ENCODE results near the gene PATJ. TPM values are rescaled to one million over a fixed set of nuclear protein-coding genes. Genes with fewer than 3 reads are reported as not detected.
"Not testable (repeated sequence)": the region's sequence is repeated elsewhere in the genome, so short reads cannot be mapped to it uniquely, and the experiment has no call there.

Gene PATJ
- total RNA-seq, 2 donors from 2014 or later: 47.8 to 64.5 TPM

DNA sequence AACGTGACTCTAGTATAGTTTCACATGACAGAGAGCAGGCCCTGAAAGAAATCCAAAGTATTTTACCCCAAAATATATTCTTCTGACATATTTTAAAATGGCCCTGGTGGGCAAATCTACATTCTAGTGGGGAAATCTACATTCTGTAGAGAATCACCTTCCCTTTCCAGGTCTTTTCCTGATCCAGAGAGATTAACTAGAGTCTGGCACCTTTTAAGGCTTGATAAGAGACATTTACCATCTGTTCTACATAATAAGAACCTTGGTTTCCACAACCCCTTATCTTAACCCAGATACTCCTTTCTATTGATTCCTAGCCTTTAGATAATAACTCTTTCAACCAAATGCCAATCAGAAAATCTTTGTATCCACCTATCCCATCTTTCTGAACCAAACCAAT is 435.3 kb downstream of the PATJ start:
- no peaks in the 10 kb centered on the region for H3K9me3 ChIP-seq
- no peak for TF ChIP-seq CTCF (IDR thresholded peaks at IDR 0.05)
- H3K4me1 ChIP-seq (ENCODE audit: control insufficient read depth in 1 of 2, low read depth in 2 of 2): no peaks in the 10 kb centered on the region
- DNase-seq (ENCODE audit: low spot score) (no peak), ATAC-seq (ENCODE audit: insufficient number of reproducible peaks, low FRiP score, low read depth) (no peak)
- H3K27ac ChIP-seq: no peak overlapping the region
- H3K4me3 ChIP-seq: no peak overlapping the region
- H3K36me3 ChIP-seq: no peaks in the 10 kb centered on the region
- H3K27me3 ChIP-seq (replicated peaks; ENCODE audit: insufficient read depth): no peaks in the 10 kb centered on the region

DNA sequence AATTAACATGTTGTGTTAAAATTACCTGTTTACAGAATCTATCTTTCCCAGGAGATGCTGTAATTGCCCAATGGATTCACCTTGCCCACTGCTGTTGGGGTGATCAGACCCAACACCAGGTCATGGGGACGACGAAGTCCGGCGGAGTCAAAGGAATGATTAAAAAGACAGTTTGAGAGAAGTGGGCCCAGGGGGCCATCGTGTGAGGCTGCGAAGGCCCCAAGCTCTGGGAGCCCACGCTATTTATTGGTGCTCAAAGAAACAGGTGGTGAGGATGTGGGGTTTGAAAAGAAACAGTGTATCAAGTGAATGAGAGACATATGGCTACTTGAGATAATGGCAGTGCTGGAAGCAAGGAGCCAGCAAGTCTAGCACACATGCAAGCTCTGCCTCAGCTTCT is 436.1 kb downstream of the PATJ start:
- H3K27me3 ChIP-seq (replicated peaks; ENCODE audit: insufficient read depth): no peaks in the 10 kb centered on the region
- H3K4me3 ChIP-seq: no peak overlapping the region
- H3K27ac ChIP-seq: no peak overlapping the region
- H3K9me3 ChIP-seq: no peaks in the 10 kb centered on the region
- H3K4me1 ChIP-seq (ENCODE audit: control insufficient read depth in 1 of 2, low read depth in 2 of 2): no peaks in the 10 kb centered on the region
- no peaks in the 10 kb centered on the region for H3K36me3 ChIP-seq
- DNase-seq (ENCODE audit: low spot score) (no peak), ATAC-seq (ENCODE audit: insufficient number of reproducible peaks, low FRiP score, low read depth) (no peak)
- TF ChIP-seq CTCF (IDR thresholded peaks at IDR 0.05): no peak

DNA sequence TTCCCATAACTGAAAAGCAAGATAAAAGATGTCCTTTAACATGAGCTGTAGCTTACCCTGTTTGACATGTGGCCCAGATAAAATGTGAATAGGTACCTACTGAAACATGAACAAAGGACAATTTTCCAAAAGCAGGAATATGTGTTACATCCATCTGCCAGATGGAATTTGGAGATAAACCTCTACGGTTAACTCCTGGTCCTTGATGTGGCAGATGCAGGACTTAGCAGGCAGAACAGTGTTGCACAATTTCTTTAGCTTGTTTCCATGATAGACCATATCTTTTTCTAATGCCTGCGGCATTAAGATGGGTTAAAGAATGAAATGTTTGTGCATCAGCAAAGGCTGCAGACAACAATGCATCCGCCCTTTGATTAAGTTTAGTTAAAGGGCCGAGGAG is 437.8 kb downstream of the PATJ start:
- not testable (repeated sequence) for DNase-seq (ENCODE audit: low spot score); H3K27me3 ChIP-seq (replicated peaks; ENCODE audit: insufficient read depth); H3K9me3 ChIP-seq; H3K27ac ChIP-seq; H3K4me1 ChIP-seq (ENCODE audit: control insufficient read depth in 1 of 2, low read depth in 2 of 2); H3K4me3 ChIP-seq; H3K36me3 ChIP-seq; ATAC-seq (ENCODE audit: insufficient number of reproducible peaks, low FRiP score, low read depth)

DNA sequence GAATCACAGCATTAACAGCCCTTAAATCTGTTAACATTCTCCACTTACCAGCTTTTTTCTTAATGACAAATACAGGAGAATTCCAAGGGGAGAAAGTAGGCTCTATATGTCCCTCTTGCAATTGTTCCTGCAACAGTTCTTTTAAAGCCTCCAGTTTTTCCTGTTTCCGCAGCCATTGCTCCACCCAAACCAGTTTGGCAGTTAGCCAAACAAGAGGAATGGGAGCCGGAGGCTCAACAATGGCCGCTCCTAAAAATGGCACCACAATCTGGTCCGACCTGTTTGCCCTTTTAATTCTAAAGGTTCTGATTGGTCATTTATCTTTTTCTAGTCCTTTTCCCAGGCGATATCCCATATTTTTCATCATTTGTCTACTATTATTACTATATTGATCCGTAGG is 438.4 kb downstream of the PATJ start:
- Histone ChIP-seq H3K36me3 (no peaks in the 10 kb centered on the region), H3K27me3 (replicated peaks; ENCODE audit: insufficient read depth) (no peaks in the 10 kb centered on the region), H3K27ac (no peak overlapping the region), H3K9me3 (no peaks in the 10 kb centered on the region), H3K4me1 (ENCODE audit: control insufficient read depth in 1 of 2, low read depth in 2 of 2) (no peaks in the 10 kb centered on the region), H3K4me3 (no peak overlapping the region)
- ATAC-seq (ENCODE audit: insufficient number of reproducible peaks, low FRiP score, low read depth) (no peak), DNase-seq (ENCODE audit: low spot score) (no peak)
- TF ChIP-seq CTCF (IDR thresholded peaks at IDR 0.05): no peak

- no peaks in the 10 kb centered on the region for H3K36me3 ChIP-seq
- no peak for TF ChIP-seq CTCF (IDR thresholded peaks at IDR 0.05)
- DNase-seq (ENCODE audit: low spot score): no peak
- no peaks in the 10 kb centered on the region for H3K27me3 ChIP-seq (replicated peaks; ENCODE audit: insufficient read depth)
- no peaks in the 10 kb centered on the region for H3K4me1 ChIP-seq (ENCODE audit: control insufficient read depth in 1 of 2, low read depth in 2 of 2)
- no peak for ATAC-seq (ENCODE audit: insufficient number of reproducible peaks, low FRiP score, low read depth)
- no peak overlapping the region for H3K27ac ChIP-seq
- no peak overlapping the region for H3K4me3 ChIP-seq
- H3K9me3 ChIP-seq: no peaks in the 10 kb centered on the region
These were observed 439.3 kb downstream of the PATJ start for GRCh38 chr1:62181532-62181931.

GRCh38 chr1:62182157-62182556 is 439.9 kb downstream of the PATJ start:
- not testable (repeated sequence) for DNase-seq (ENCODE audit: low spot score); H3K36me3 ChIP-seq; H3K4me3 ChIP-seq; H3K9me3 ChIP-seq; H3K27ac ChIP-seq; H3K4me1 ChIP-seq (ENCODE audit: control insufficient read depth in 1 of 2, low read depth in 2 of 2); ATAC-seq (ENCODE audit: insufficient number of reproducible peaks, low FRiP score, low read depth); H3K27me3 ChIP-seq (replicated peaks; ENCODE audit: insufficient read depth)

DNA sequence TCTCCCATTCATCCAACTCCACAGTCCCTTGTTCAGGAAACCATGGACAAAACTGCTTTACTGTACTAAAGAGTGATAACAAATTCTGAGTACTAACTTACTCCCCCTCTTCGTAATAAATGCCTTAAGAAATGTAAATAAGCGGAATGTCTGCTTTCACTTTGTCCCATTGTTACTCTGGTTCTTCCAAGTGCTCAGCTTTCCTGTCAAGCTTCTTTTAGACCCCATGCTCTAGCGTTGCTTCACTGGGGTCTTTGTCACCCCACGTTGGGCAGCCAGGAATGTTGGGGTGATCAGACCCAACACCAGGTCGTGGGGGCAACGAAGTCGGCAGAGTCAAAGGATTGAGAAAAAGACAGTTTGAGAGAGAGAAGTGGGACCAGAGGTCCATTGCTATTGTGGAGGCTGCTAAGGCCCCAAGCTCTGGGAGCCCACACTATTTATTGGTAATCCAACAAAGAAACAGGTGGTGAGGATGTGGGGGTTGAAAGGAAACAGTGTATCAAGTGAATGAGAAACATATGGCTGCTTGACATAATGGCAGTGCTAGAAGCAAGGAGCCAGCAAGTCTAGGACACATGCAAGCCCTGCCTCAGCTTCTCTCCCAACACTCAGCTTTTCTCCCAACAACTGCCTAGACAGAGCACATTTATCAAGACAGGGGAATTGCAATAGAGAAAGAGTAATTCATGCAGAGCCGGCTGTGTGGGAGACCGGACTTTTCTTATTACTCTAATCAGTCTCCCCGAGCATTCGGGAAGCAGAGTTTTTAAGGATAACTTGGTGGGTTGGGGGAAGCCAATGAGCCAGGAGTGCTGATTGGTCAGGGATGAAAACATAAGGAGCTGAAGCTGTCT is 441.1 kb downstream of the PATJ start:
- H3K9me3 ChIP-seq; H3K27ac ChIP-seq; ATAC-seq (ENCODE audit: insufficient number of reproducible peaks, low FRiP score, low read depth); DNase-seq (ENCODE audit: low spot score); H3K27me3 ChIP-seq (replicated peaks; ENCODE audit: insufficient read depth); H3K36me3 ChIP-seq; H3K4me1 ChIP-seq (ENCODE audit: control insufficient read depth in 1 of 2, low read depth in 2 of 2); H3K4me3 ChIP-seq: not testable (repeated sequence)

Data from thoracic aorta (tissue), 2 donors.